ENCODE results near the gene SLC25A33.
"Not testable (repeated sequence)": the region's sequence is repeated elsewhere in the genome, so short reads cannot be mapped to it uniquely, and the experiment has no call there.

SLC25A33 gene

DNA sequence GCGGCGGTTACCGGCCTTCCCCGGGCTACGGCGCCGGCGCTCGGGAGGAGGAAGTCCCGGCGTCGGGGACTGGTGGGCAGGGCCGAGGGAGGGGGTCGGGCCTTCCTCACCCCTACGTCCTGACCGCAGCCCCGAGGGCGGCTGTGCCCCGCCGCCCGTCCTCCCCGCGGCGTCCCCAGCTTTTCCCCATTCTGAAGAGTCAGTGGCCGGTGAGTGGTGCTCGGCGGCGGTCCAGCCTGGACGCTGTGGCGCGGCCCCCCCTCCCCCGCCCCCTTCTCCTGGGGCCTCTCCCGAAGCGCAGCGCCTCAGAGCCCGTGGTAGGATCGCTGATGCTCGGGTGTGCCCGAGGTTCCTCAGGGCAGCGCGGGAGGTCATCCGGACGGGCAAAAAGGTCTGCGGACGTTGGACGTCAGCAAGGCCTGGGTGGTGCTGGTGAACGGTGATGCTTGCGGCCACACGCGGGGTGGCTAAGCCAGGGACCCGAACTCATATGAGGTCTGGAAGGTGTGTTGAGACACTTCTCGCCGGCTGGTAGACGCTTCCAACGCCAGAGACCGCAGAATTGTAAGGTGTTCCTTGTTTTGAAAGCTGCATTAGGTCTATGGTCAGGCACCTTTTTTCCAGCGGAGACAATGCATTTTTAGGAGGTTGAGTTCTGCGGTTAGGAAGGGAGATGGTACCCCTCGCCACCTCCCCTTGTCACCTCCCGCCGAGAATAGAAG lies 725 bp downstream of the SLC25A33 start:
- DNase-seq (ENCODE audit: low spot score) = peak; percentile 21

DNA sequence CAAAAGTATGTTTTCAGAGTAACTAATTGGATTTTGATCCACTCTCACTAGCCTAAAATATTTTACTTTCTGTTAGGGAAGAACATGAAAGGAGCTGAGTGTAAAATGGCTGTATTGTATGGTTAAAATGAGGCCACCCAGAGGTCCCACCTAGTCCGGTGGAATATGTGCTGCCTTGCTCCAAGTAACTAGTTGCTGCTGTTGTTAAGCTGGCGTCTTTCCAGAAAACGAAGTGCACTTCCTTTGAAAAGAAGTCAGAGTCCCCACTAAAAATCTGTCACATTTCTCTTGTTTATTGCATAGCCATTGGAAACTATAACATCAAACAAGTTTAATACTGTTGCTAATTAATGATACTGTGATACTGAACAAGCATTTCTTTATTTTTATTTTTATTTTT lies 3.2 kb downstream of the SLC25A33 start:
- no peak for DNase-seq (ENCODE audit: low spot score)

DNA sequence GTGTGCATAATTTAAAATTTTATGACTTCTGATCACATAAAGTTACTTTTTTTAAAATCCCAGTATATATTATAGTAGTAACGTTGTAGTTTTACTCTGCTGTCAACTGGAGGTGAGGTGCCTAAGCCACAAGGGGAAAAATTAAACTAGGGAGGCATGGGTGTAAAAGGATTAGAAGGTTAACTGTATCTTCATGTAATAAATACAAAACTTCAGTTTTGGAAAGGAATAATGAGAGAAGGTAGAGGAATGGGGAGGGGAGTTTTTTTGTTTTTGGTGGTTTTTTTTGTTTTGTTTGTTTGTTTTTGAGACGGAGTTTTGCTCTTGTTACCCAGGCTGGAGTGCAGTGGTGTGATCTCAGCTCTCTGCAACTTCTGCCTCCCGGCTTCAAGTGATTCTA lies 5.7 kb downstream of the SLC25A33 start:
- no peak for DNase-seq (ENCODE audit: low spot score)

DNA sequence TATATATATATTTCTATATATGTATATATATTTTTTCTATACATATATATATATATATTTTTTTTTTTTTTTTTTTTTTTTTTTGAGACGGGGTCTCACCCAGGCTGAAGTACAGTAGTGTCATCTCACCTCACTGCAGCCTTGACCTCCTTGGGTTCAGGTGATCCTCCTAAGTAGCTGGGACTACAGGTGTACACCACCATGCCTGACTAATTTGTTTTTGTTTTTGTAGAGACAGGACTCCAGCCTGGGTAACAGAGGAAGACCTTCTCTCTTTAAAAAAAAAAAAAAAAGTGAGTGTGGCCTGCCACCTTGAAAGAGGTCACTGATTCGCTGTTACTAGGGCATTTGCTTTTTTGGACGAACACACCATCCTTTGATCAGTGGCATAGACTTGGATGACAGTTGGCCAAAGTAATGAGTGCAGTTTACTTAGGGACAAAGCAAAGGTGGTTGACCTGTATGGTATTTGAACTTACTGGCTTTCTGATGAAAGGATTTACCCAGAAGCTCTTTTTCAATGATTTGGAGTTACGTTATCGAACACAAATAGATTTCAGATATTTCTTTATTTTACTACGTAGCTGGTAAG lies 10.8 kb downstream of the SLC25A33 start:
- DNase-seq (ENCODE audit: low spot score) = no peak

DNA sequence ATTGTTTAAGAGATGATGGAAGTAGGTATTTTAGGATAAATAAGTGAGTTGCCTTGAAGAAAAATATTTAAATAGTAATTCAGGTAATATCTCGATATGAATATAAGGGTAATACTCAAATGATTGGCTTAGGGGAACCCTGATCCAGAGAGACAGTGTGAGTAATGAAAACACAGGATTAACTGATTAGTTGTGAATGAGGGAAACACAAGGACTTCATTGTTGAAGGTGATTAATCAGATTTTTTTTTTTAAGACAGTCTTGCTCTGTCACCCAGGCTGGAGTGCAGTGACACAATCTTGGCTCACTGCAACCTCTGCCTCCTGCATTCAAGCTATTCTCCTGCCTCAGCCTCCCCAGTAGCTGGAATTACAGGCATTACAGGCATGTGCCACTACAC lies 12.7 kb downstream of the SLC25A33 start:
- DNase-seq (ENCODE audit: low spot score) = no peak

DNA sequence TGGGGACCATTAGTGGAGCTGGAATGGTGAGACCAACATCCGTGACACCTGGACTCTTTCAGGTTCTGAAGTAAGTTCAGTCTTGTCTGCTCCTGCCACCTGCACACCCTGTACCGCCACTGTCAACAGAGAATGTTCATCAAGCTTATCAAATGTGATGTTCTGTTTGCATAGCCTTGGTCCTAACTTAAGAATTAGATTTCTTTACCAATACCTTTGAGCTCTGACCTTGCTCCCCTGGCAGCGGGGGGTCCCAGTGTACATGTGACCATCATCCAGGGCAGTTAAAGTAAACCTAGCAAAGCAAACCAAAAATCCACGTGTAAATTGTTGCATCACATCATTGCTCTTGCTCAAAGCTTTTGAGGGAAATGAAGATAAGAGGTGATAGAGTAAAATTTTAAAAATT lies 14.5 kb downstream of the SLC25A33 start:
- no peak for DNase-seq (ENCODE audit: low spot score)

DNA sequence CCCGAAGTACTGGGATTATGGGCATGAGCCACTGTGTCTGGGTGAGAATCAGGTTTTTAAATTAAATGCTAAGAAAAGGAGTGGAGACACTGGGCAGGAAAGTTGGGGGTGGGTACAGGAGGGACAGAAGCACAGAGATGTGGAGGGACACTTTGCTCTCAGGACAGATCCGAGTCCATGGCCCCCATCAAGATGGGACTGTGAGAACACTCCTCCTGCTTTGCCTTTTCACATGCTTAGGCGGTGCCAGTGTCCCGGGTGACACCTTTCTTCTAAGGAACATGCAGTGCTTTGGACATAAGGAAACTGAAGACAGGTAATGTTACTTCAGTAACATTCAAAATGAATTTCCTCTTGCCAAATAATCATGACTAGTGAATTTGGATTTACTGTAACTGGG lies 16.7 kb downstream of the SLC25A33 start:
- no peak for DNase-seq (ENCODE audit: low spot score)

DNA sequence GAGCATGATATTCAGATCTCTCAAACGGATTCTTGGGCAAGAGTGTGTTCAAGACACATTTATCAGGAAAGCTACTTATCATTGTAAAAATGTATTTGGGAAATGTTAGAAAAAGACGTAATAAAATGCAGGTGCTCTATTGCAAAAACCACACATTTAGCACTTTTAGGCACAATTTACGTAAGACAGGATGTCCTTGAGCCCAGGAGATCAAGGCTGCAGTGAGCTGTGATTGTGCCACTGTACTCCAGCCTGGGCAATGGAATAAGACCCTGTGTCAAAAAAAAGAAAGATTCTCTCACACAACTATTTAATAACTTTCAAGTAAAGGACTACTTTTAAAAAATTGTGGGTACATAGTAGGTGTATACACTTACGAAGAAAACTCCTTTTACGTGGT lies 18.4 kb downstream of the SLC25A33 start:
- DNase-seq (ENCODE audit: low spot score) = no peak

DNA sequence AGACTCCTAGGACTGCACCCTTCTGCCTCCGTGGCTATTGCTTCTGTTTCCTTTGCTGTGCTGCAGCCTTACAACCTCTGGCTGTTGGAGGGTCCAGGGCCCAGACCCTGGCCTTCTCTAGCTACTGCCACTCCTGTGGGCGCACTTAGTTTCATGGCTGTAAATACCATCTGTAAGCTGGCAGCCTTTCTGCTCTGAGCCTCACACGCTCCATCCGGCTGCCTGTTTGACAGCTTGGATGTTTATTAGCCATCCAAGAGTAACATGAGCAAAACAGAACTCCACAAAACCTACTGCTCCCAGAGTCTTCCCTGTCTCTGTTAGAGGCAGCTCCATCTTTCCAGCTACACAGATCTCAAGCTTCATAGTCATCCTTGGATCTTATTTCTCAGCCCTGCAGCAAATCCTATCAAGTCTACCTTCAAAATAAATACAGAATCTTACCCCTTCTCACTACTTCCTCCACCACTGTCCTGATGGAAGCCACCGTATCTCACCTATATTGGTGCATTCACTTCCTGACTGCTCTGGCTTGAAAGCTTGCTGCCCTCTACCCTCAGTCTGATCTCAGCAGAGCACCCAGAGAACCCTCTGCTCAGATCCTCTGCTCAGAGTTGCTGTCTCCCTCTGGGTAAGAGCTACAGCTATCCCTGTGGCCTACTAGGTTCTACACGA lies 19.1 kb downstream of the SLC25A33 start:
- no peak for DNase-seq (ENCODE audit: low spot score)

DNA sequence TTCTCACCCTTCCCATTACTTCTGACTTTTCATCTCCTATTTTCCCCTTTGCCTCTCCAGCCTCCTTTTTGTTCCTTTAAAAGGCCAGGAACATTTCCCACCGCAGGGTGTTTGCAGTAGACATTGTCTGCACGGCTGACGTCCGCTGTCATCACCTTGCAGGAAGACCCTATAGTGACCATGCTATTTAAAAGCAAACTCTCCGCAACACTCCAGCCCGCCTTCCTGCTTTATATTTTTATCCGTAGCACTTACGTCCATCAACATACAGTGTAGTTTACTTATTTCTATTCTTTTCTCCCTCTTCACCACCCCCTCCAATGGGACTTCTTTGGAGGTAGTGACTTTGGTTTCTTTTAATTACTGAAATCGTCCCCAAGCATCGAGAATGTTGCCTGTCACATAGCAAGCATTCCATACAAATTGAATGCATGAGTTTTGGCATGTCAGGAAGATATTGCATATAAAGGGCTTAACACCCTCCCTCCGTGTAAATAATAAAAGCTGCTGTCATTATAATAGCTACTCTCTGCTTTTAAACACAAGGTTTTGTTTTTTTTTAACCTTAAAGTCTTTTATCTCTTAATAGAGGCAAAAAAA lies 19.8 kb downstream of the SLC25A33 start:
- DNase-seq (ENCODE audit: low spot score) = no peak

DNA sequence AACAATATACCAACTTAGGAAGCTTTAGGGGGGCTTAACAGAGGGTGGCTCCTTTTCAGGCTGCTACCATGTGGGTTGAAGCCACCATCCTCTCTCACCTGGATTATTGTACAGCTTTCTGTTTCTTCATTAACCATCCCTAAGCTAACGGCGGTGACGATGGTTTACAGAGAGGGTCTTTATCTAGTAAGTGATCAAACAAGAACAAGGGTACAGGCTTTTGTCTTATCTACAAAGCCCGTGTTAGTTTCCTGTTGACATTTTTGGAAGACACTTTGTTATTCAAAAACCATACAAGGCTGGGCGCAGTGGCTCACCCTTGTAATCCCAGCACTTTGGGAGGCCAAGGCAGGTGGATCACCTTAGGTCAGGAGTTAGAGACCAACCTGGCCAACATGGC lies 20.4 kb downstream of the SLC25A33 start:
- DNase-seq (ENCODE audit: low spot score) = no peak

DNA sequence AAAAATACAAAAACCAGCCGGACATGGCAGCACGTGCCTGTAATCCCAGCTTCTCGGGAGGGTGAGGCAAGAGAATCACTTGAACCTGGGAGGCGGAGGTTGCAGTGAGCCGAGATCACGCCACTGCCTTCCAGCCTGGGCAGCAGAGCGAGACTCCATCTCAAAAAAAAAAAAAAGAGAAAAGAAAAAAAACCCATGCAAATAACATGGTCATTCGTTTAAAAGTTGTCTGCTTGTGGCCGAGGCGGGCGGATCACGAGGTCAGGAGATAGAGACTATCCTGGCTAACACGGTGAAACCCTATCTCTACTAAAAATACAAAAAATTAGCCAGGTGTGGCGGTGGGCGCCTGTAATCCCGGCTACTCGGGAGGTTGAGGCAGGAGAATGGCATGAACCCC lies 20.8 kb downstream of the SLC25A33 start:
- DNase-seq (ENCODE audit: low spot score) = not testable (repeated sequence)

DNA sequence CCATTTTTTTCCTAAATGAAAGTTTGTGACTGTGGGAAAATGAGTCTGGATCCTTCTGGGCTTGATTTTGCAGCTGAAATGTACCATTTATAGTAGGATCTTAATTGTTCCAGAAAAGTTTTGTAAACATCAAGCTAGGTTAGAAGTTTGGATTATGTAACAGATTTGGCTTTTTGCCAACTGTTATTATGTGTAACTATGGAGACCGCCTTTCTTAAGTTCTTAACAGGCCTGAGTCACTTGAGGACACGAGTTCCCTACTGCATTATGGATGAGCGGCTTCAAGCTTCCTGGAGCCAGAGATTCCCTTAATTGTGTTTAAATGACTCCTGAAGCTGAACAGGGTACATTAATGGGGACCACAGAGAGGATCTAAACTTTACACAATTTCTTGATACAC lies 22.2 kb downstream of the SLC25A33 start:
- DNase-seq (ENCODE audit: low spot score) = peak; percentile 33

DNA sequence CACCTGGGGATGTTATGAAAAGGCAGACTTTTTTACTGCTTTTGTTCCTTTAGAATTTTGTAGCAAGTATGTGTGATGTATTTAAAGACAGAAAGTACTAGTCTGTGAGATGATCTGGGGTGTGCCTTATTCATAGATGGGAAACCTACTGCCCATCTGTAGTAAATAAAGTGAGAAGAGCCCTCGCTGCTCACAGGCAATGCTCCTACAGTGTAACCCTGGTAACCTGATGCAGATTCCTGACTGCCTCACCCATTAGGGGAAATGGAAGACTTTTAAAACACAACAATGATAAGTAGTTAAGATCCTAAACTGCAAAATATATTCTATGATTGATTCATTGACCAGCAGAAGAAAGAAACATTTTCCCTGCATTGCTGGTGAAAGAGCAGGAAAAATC lies 30.0 kb downstream of the SLC25A33 start:
- DNase-seq (ENCODE audit: low spot score) = no peak

DNA sequence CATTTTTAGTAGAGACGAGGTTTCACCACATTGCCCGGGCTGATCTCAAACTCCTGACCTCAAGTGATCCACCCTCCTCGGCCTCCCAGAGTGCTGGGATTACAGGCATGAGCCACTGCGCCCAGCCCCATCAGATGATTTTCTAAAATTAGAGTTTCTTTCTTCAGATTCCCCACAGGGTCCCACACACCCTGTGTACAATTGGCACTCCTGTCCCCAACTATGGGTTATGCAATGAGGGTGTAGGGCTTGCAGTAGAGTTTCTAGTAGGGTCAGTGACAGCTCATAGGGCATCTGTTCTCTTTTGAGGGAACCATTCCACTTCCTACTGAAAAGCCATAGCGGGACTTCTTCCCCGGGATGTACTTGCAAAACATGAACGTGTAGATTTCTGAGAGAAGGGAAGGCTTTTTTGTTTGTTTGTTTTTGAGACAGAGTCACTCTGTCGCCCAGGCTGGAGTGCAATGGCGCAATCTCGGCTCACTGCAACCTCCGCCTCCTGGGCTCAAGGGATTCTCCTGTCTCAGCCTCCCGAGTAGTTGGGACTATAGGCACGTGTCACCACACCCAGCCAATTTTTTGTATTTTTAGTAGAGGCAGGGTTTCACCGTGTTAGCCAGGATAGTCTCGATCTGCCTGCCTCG lies 31.7 kb downstream of the SLC25A33 start:
- DNase-seq (ENCODE audit: low spot score) = not testable (repeated sequence)

DNA sequence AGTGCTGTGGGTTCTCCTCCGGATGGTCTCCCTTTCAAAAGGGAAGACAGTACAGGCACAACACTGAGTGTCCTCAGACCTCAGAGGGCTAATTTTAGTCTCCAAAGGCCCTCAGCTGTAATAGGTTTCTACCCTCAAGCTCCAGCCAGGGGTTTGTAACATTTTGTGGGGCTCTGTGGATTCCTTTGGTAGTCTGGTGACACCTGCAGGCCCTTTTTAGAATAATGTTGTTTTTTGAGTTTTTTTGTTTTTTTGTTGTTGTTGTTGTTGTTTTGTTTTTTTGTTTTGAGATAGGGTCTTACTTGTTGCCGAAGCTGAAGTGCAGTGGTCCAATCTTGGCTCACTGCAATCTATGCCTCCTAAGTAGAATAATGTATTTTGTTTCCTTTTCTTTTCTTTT lies 34.5 kb downstream of the SLC25A33 start:
- peak; percentile 54 for DNase-seq (ENCODE audit: low spot score)

DNA sequence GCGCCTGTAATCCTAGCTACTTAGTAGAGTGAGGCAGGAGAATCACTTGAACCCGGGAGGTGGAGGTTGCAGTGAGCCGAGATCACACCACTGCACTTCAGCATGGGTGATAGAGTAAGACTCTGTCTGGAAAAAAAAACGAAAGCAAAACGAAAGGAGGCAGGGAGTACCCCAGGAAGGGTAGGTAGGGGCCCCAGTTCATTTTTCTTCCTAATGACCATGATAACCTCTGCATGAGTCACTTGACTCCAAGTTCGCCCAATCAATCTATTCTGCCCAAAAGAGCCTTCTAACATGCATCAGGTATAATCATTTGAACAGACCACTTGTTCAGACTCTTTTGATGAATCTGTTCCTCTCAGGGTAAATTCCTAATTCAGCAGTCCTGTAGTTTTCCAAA lies 36.2 kb downstream of the SLC25A33 start:
- no peak for DNase-seq (ENCODE audit: low spot score)

DNA sequence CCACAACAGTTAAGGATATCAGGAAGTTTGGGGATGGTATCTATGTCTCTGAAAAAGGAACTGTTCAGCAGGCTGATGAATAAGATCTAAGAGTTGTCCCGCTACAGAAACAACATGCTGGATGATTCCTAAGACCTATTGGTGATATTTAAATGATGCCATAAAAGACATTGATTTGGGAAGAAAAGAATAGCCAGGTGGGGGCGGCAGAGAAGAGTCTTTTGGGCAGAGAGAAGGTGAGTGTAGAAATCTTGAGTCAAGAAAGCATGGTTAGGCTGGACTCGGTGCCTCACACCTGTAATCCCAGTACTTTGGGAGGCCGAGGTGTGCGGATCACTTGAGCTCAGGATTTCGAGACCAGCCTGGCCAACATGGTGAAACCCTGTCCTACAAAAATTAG lies 37.6 kb downstream of the SLC25A33 start:
- no peak for DNase-seq (ENCODE audit: low spot score)

DNA sequence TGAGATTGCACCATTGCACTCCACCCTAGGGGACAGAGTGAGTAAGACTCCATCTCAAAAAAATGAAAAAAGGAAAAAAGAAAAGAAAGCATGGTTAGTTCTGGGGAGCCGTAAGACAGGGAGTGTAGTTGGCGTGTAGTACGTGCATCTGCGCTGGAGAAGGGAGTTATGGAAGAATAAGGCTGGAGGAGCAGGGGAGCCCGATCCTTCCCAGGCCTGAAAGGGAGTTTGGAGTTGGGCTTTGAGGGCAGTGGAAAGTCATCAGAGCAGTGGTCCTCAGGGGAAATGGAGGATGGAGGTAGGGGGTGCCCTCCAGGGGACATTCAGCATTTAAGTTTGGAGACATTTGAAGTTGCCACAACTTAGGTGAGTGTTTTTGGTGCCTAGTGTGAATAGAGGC lies 38.2 kb downstream of the SLC25A33 start:
- DNase-seq (ENCODE audit: low spot score) = no peak

DNA sequence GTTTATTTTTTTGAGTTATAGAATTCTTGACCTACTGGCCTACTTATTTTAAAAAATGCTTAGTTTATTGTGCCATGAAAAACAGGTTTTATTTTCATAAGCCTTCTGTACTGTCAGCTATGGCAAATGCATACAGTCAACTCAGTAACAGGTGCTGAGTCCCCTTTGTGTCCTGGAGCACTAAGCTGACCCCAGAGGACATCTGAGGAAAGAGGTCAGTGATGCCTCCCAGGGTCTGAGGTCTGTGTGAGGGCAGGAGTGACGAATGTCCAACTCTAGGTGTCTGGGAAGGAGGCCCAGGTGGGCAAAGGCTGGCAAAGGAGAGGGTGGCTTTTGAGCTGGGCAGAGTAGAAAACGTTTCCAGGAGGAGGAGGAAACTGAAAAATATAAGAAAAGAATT lies 41.7 kb downstream of the SLC25A33 start:
- DNase-seq (ENCODE audit: low spot score) = no peak

DNA sequence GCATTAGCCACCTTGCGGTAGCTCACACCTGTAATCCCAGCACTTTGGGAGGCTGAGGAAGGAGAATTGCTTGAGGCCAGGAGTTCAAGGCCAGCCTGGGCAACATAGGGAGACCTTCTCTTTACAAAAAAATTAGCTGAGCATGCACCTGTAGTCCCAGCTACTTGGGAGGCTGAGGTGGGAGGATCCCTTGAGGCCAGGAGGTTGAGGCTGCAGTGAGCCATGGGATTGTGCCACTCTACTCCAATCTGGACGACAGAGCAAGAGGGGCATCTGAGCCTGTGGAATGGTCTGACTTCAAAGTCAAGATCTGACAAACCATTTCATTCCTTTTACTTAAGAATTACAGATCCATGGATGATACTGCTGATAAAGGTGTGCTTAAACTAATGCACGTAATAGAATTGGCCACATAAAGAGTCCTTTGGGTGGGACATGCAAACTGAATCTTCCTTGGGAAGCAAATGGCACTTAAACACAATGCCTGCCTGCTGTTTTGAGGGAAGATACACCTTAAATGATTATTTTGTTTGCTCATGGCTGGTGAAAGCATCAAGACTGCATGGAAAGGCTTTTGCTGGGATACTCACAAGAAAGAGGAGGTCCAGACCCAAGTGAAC lies 47.0 kb downstream of the SLC25A33 start:
- DNase-seq (ENCODE audit: low spot score) = no peak

DNA sequence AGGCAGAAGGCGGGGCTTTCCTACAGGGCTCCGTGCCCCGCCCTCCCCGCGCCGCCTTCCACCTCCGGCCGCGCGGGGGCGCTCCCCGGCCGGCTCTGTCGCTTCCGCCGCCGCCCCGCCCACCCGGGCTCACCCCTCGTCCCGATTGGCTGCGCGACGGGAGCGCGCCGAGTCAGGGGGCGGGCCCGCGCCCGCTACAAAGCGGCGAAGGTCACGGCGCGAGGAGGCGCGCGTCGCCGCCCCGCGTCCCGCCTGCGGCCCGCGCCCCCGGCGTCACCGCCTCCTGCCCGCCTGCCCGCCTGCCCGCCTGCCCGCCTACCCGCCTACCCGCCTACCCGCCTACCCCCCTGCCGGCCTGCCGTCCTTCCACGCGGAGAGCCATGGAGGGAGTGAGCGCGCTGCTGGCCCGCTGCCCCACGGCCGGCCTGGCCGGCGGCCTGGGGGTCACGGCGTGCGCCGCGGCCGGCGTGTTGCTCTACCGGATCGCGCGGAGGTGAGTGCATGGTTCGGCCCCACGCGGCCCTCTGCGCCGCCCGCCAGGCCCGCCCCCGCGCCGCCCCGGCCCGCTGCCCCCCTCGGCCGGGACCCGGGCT lies 49.4 kb downstream of the SLC25A33 start, which contains the start of gene TMEM201:
Gene TMEM201 (plus strand): TSS at position 361 of the 593 bp plus-strand sequence. CDS start 20 bp downstream, at position 381.
- DNase-seq (ENCODE audit: low spot score) = peak; percentile 89

Measured in cerebellar cortex (tissue), 1 donor.